GM03348 (cell line): ENCODE measurements around the gene ZC3H13.
A peak's percentile ranks its signal among the peaks of the same experiment; 100 is the strongest.

ENCODE experiments used
- DNase-seq: peaks from one replicate; pipeline ENCODE4 v3.0.0; 2012; ENCODE audit warnings: low spot score

Gene ZC3H13

GRCh38 chr13:45934283-45934682, 118.3 kb downstream of the ZC3H13 start:
- DNase-seq = no peak

- DNase-seq = no peak
Observed at GRCh38 chr13:45933203-45933908, 119.2 kb downstream of the ZC3H13 start.

- DNase-seq = no peak
Observed at GRCh38 chr13:45932676-45933075, 119.9 kb downstream of the ZC3H13 start.

- no peak for DNase-seq
Observed at GRCh38 chr13:45932172-45932571, 120.4 kb downstream of the ZC3H13 start.

- no peak for DNase-seq
Observed at GRCh38 chr13:45931211-45931610, 121.3 kb downstream of the ZC3H13 start.

- DNase-seq = no peak
Observed at GRCh38 chr13:45930177-45930576, 122.4 kb downstream of the ZC3H13 start.

GRCh38 chr13:45928843-45929242, 123.7 kb downstream of the ZC3H13 start:
- no peak for DNase-seq

- DNase-seq = no peak
Observed at GRCh38 chr13:45928176-45928575, 124.4 kb downstream of the ZC3H13 start.

GRCh38 chr13:45926741-45927140, 125.8 kb downstream of the ZC3H13 start:
- DNase-seq = no peak

GRCh38 chr13:45925151-45925550, 127.4 kb downstream of the ZC3H13 start:
- DNase-seq = peak; percentile 16

GRCh38 chr13:45921162-45921736, 131.3 kb downstream of the ZC3H13 start:
- DNase-seq = no peak

GRCh38 chr13:45918597-45918996, 133.9 kb downstream of the ZC3H13 start:
- no peak for DNase-seq

GRCh38 chr13:45917019-45917418, 135.5 kb downstream of the ZC3H13 start:
- DNase-seq = no peak

GRCh38 chr13:45915686-45916439, 136.7 kb downstream of the ZC3H13 start:
- no peak for DNase-seq

- no peak for DNase-seq
Observed at GRCh38 chr13:45909673-45910072, 142.9 kb downstream of the ZC3H13 start.

- no peak for DNase-seq
Observed at GRCh38 chr13:45909089-45909488, 143.5 kb downstream of the ZC3H13 start.

- no peak for DNase-seq
Observed at GRCh38 chr13:45907503-45907902, 145.0 kb downstream of the ZC3H13 start.
